ENCODE data around the gene IVD. TPM values are rescaled to one million over a fixed set of nuclear protein-coding genes. Genes with fewer than 3 reads are reported as not detected.
A peak's percentile ranks its signal among the peaks of the same experiment; 100 is the strongest.

Gene IVD
- total and polyA plus RNA-seq, 9 of the 15 experiments (the other 6 are each of a cell fraction or from before 2014, with no cell fraction given): 0.15 to 4.5 (median 2.4) TPM

- TF ChIP-seq HNRNPH1 (optimal IDR thresholded peaks at IDR 0.05; ENCODE audit: low read depth, low read length) (no peak), THRB (CRISPR knock-in tag; conservative IDR thresholded peaks at IDR 0.05) (no peak), SMARCB1 (IDR thresholded peaks at IDR 0.05; ENCODE audit: insufficient read length, low read depth) (no peak), POLR2A (conservative IDR thresholded peaks at IDR 0.05) (peak; percentile 67; the same call in 1 of the 2 replicates), ARID3A (IDR thresholded peaks at IDR 0.05; ENCODE audit: borderline replicate concordance, low read depth, low read length) (no peak), E2F3 (CRISPR knock-in tag; IDR thresholded peaks at IDR 0.05) (no peak), NKRF (IDR thresholded peaks at IDR 0.05; ENCODE audit: borderline replicate concordance) (0 out of 2 replicates have a peak, but pooled peaks have one; percentile 37), ZFP91 (CRISPR knock-in tag; IDR thresholded peaks at IDR 0.05) (no peak), PTBP1 (IDR thresholded peaks at IDR 0.05; ENCODE audit: low read depth, low read length) (no peak), TBP (optimal IDR thresholded peaks at IDR 0.05; ENCODE audit: low read depth, low read length) (peak; percentile 70), EP400 (IDR thresholded peaks at IDR 0.05) (peak; percentile 75; the same call in 1 of the 2 replicates), ZKSCAN1 (IDR thresholded peaks at IDR 0.05; ENCODE audit: low read depth, low read length) (no peak), CBFB (CRISPR knock-in tag; IDR thresholded peaks at IDR 0.05) (no peak), MAX (CRISPR knock-in tag; IDR thresholded peaks at IDR 0.05) (no peak), IRF9 (tag; IDR thresholded peaks at IDR 0.05) (no peak), CBX8 (IDR thresholded peaks at IDR 0.05; ENCODE audit: borderline replicate concordance, extremely low read depth, low read depth, low read length, poor library complexity, severe bottlenecking) (no peak), KDM1A (IDR thresholded peaks at IDR 0.05) (peak in 1 of 2 experiments; percentile 23; a peak in 1 of 4 replicates), ELF2 (CRISPR knock-in tag; IDR thresholded peaks at IDR 0.05) (no peak), SP2 (IDR thresholded peaks at IDR 0.05; ENCODE audit: extremely low read depth, low read depth, low read length, poor library complexity, severe bottlenecking) (peak; percentile 0)
Measured at GRCh38 chr15:40439960-40440742, 34.6 kb downstream of the IVD start (continued).
